DMS 273 (cell line): ENCODE measurements around the gene SFTA2.
"Not testable (repeated sequence)": the region's sequence is repeated elsewhere in the genome, so short reads cannot be mapped to it uniquely, and the experiment has no call there.

Source experiments
- DNase-seq: peaks from one replicate; lab custom pipeline; 2025; ENCODE audit not compliant: unreplicated experiment; lab: John Stamatoyannopoulos, UW

The SFTA2 gene

GRCh38 chr6:30914076-30914853 is 17.7 kb downstream of the SFTA2 start, which contains the start of gene VARS2:
Gene VARS2 (plus strand): TSS chr6:30914238. CDS start chr6:30914837, 599 bp downstream.
- peak; percentile 94 for DNase-seq

DNA sequence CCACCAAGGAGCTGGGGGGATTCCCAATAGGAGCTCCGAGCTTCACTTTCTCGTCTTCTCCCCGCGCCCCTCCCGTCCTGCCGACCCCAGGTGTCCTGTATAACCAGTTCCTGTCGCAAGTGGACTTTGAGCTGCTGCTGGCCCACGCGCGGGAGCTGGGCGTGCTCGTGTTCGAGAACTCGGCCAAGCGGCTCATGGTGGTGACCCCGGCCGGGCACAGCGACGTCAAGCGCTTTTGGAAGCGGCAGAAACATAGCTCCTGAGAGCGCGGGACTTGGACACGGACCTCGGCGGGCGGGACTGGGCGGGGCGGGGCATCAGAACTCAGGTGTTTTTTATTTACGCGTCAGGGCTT is 18.3 kb downstream of the SFTA2 start:
- no peak for DNase-seq

- DNase-seq, result no peak
Observed at GRCh38 chr6:30912746-30913520, 19.0 kb downstream of the SFTA2 start.

GRCh38 chr6:30910473-30910872 is 21.5 kb downstream of the SFTA2 start:
- DNase-seq, result not testable (repeated sequence)

DNA sequence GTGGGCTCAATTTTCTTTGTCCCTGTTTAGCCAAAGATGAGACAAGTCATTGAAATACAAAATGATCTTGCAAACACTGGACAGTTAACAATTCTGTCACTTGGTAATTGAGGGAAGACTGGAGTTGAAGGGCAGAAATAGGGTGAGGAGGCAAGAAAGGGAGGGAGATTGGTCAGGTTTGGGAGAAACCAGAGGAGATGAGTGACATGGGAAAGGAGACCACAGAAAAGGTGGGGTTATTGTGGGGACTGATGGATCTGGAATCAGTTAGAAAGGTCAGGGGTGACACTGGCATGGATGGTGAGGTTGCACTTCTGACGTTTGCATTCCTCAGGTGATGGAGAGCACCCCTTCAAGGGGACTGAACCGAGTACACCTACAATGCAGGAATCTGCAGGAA is 23.3 kb downstream of the SFTA2 start:
- DNase-seq, result no peak

GRCh38 chr6:30907758-30908591 is 24.0 kb downstream of the SFTA2 start, which contains the start of gene GTF2H4:
Gene GTF2H4 (plus strand): TSS chr6:30908207.
- peak; percentile 100 for DNase-seq

DNA sequence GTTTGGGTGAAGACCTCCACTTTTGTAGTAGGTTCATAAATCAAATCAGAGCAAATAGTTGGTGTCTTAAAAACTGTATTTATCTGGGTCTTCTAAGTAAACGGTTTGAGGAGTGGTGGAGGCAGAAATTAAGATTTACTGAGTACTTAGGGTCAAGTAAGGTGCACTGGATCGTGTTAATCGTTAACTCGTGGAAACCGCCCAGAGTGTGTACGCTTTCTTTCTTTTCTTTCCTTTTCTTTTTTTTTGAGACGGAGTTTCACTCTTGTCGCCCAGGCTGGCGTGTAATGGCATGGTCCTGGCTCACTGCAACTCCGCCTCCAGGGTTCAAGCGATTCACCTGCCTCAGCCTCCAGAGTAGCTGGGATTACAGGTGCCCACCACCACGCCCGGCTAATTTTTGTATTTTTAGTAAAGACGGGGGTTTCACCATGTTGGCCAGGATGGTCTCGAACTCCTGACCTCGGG is 24.6 kb downstream of the SFTA2 start:
- DNase-seq, result not testable (repeated sequence)

- no peak for DNase-seq
Observed at GRCh38 chr6:30903236-30903635, 28.7 kb downstream of the SFTA2 start.

DNA sequence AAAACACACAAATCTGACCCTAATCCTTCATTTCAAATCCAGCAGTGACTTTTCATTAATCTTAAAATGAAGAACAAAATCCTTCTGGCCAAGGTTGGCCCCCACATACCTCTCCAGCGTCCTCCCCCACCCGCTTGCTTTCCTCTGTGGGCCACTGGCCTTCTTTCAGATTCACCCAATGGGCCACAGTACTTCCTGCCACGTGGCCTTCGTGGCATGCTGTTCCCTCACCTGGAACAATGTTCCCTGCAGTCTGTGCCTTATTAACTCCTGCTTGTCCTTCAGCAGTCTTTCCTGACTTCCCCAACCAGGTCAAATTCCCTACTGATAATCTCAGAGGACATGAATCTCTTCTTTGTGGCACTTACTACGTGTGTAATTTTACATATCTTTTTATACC is 29.3 kb downstream of the SFTA2 start:
- DNase-seq, result no peak

DNA sequence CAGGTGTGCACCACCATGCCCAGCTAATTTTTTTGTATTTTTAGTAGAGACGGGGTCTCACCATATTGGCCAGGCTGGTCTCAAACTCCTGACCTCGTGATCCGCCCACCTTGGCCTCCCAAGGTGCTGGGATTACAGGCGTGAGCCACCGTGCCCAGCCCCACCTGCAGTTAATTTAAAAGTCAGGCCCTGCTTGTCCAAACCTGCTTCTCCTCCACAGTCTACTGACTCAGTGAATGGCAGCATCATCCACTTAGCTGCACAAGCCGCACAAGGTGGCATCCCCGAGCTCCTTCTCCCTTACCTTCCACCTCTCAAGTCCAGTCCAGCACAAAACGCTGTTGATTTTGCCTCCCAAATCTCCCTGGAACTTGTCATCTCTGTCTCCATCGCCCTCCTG is 29.8 kb downstream of the SFTA2 start:
- not testable (repeated sequence) for DNase-seq

DNA sequence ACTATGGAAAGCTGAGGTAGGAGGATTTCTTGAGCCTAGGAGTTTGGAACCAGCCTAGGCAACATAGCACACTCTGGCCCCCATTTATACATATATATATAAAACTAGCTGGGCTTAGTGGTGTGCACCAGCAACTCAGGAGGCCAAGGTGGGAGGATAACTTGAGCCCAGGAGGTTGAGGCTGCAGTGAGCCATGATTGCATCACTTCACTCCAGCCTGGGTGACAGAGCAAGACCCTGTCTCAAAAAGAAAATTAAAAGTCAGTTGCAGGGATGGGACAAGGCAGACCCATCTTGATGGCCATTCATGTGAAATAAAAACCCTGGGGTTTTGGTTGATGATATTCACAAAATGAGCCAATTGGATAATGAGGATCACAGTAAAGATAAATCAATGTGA is 30.5 kb downstream of the SFTA2 start:
- DNase-seq, result no peak

GRCh38 chr6:30900863-30901417 is 31.0 kb downstream of the SFTA2 start:
- DNase-seq, result no peak

- DNase-seq, result no peak
Observed at GRCh38 chr6:30898750-30899360, 33.1 kb downstream of the SFTA2 start.

GRCh38 chr6:30897882-30898281 is 34.1 kb downstream of the SFTA2 start:
- no peak for DNase-seq

DNA sequence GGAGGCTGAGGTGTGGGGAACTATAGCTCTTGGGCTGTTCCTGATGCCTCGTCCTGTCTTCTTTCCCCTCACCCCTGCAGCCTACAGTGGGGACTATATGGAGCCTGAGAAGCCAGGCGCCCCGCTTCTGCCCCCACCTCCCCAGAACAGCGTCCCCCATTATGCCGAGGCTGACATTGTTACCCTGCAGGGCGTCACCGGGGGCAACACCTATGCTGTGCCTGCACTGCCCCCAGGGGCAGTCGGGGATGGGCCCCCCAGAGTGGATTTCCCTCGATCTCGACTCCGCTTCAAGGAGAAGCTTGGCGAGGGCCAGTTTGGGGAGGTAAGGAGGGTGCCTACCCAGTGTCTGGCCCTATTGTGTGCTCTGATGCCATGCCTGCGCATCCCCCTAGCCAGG is 35.4 kb downstream of the SFTA2 start:
- no peak for DNase-seq

- DNase-seq, result no peak
Observed at GRCh38 chr6:30895343-30895742, 36.6 kb downstream of the SFTA2 start.

- no peak for DNase-seq
Observed at GRCh38 chr6:30894935-30895334, 37.0 kb downstream of the SFTA2 start.

- no peak for DNase-seq
Observed at GRCh38 chr6:30894381-30894780, 37.6 kb downstream of the SFTA2 start.

GRCh38 chr6:30893666-30894065 is 38.3 kb downstream of the SFTA2 start:
- no peak for DNase-seq

DNA sequence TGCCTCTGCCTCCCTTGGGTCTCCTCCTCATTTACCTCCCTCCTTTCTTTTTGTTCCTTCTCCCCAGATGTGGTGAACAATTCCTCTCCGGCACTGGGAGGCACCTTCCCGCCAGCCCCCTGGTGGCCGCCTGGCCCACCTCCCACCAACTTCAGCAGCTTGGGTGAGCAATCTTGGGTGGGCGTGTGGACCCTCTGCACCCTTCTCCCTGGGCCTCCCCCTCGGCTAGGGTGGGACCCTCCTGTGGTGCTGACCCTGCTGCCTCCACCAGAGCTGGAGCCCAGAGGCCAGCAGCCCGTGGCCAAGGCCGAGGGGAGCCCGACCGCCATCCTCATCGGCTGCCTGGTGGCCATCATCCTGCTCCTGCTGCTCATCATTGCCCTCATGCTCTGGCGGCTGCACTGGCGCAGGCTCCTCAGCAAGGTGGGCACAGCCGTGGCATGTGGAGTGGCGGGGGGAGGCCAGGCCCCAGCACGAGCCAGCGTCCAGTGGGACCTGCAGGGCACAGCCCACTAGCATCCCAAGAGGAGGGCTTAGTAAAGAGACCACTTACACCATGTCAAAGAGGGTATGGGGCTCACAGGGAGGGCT is 38.9 kb downstream of the SFTA2 start:
- DNase-seq, result no peak
